OCI-LY1 (cell line): ENCODE results near the gene TUSC7.

Experiments
- H2AFZ ChIP-seq: fragments of 200-600 bp; sonication (generic), shearing (Covaris generic); 2 replicates; pipeline ENCODE4 v1.6.0; 2014; ENCODE audit warnings: antibody characterized with exemption, mild to moderate bottlenecking, low read length
- H3F3A ChIP-seq: fragments of 200-600 bp; sonication (generic), shearing (Covaris generic); 2 replicates; pipeline ENCODE4 v1.6.0; 2014; ENCODE audit warnings: mild to moderate bottlenecking, antibody characterized with exemption, low read length, moderate library complexity; ENCODE audit not compliant: insufficient read depth
- H3K27ac ChIP-seq: fragments of 200-600 bp; sonication (generic); 2 replicates; pipeline ENCODE4 v1.5.1; 2014; ENCODE audit warnings: low read length, mixed run types, mild to moderate bottlenecking, low read depth; ENCODE audit not compliant: poor library complexity, severe bottlenecking
- H3K27me3 ChIP-seq: fragments of 200-600 bp; sonication (generic); 2 replicates; pipeline ENCODE4 v1.6.0; 2014; ENCODE audit warnings: antibody characterized with exemption, mild to moderate bottlenecking, low read length, moderate library complexity; ENCODE audit not compliant: insufficient read depth
- H3K36me3 ChIP-seq: fragments of 200-600 bp; sonication (generic); 2 replicates; pipeline ENCODE4 v1.6.1; 2014; ENCODE audit warnings: mild to moderate bottlenecking, antibody characterized with exemption, low read length, moderate library complexity, mixed read lengths; ENCODE audit not compliant: insufficient read depth
- H3K4me1 ChIP-seq: fragments of 200-600 bp; sonication (generic); 2 replicates; pipeline ENCODE4 v1.5.1; 2014; ENCODE audit warnings: mild to moderate bottlenecking, low read length, moderate library complexity; ENCODE audit not compliant: insufficient read depth, severe bottlenecking
- H3K4me2 ChIP-seq: fragments of 200-600 bp; sonication (generic), shearing (Covaris generic); 2 replicates; pipeline ENCODE4 v1.6.1; 2014; ENCODE audit warnings: low read length
- H3K4me3 ChIP-seq: fragments of 200-600 bp; sonication (generic); 2 replicates; pipeline ENCODE4 v1.5.1; 2014; ENCODE audit warnings: low read length, low read depth, mild to moderate bottlenecking, mixed read lengths; ENCODE audit not compliant: poor library complexity, severe bottlenecking
- H3K79me2 ChIP-seq: fragments of 200-600 bp; shearing (Covaris generic); 2 replicates; pipeline ENCODE4 v1.6.1; 2016; ENCODE audit warnings: mixed run types, low read length, mixed read lengths; ENCODE audit not compliant: insufficient read depth
- H3K9ac ChIP-seq: fragments of 200-600 bp; sonication (generic), shearing (Covaris generic); 2 replicates; pipeline ENCODE4 v1.6.1; 2014; ENCODE audit warnings: mild to moderate bottlenecking, low read length, mixed read lengths
- H3K9me2 ChIP-seq: fragments of 200-600 bp; sonication (generic), shearing (Covaris generic); 2 replicates; pipeline ENCODE4 v1.6.1; 2014; ENCODE audit warnings: low read depth, mild to moderate bottlenecking, low read length, mixed read lengths
- H3K9me3 ChIP-seq: fragments of 200-600 bp; shearing (Covaris generic); 2 replicates; pipeline ENCODE4 v1.6.1; 2014; ENCODE audit warnings: low read length, mixed read lengths
- H4K20me1 ChIP-seq: fragments of 200-600 bp; sonication (generic), shearing (Covaris generic); 2 replicates; pipeline ENCODE4 v1.6.0; 2016; ENCODE audit warnings: mild to moderate bottlenecking, low read length; ENCODE audit not compliant: insufficient read depth
- CTCF ChIP-seq: fragments of 200-600 bp; sonication (generic), shearing (Covaris generic); IDR thresholded peaks from 2 replicates; pipeline ENCODE4 v1.5.1; 2017; ENCODE audit warnings: mild to moderate bottlenecking, antibody characterized with exemption, low read length, moderate library complexity, mixed read lengths
- EZH2 ChIP-seq: fragments of 200-600 bp; sonication (generic), shearing (Covaris generic); IDR thresholded peaks from 2 replicates; pipeline ENCODE4 v1.8.0; 2017; ENCODE audit warnings: borderline replicate concordance, mixed run types, mild to moderate bottlenecking, antibody characterized with exemption, low read length, moderate library complexity, mixed read lengths

Gene TUSC7

DNA sequence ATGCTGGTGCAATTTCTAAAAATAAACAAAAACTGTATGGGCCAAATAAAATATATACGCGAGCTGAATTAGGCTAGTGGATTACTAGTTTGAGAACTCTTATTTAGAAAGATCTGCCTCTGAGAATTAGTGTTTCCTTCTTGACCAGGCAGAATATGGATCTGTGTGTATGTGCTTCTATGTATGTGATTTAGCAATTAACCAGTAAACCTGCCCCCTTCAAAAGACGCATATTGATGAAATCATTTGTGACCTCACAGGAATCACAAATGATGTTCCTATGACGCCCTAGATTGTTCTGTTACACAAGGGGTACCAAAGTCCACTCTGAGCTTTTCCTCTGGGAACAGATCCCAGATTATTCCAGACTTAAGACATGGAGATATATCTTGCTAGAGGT, at the start of gene TUSC7:
Gene TUSC7 (plus strand): TSS at position 301 of the 400 bp plus-strand sequence.
- Histone ChIP-seq H3K9ac (no peak within 1 kb of the TSS), H3K9me3 (no peaks in the 10 kb centered on the region), H3K4me3 (no peak within 1 kb of the TSS), H3K27ac (no peak within 1 kb of the TSS), H3K36me3 (no peaks in the 10 kb centered on the region), H2AFZ (no peak within 1 kb of the TSS), H4K20me1 (no peaks in the 10 kb centered on the region), H3F3A (no peaks in the 10 kb centered on the region), H3K4me2 (no peak within 1 kb of the TSS), H3K27me3 (no peaks in the 10 kb centered on the region), H3K79me2 (no peaks in the 10 kb centered on the region), H3K9me2 (no peaks in the 10 kb centered on the region), H3K4me1 (no peaks in the 10 kb centered on the region)
- no peak for TF ChIP-seq EZH2
- no peak for TF ChIP-seq CTCF

DNA sequence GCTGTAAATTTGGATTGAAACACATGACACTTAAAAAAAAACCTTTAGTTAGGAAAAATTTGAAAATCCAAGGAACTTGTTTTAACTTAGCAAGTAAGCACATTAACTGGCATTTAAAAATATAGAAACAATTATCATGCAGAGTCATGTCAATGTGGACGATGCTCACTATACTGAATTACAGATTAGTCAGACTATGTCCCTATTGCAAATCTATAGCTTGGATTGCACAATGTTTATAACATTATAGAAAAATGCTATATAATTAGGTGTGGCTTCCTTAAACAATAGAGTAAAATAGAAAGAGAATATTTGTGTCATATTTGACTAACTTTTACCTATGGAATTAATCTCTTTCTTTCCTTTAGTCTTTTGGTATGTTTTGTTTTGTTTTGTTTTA, 48.4 kb upstream of the TUSC7 start:
- no peaks in the 10 kb centered on the region for H3K36me3 ChIP-seq
- no peak overlapping the region for H3K9ac ChIP-seq
- H3F3A ChIP-seq: no peaks in the 10 kb centered on the region
- no peak overlapping the region for H3K4me2 ChIP-seq
- no peaks in the 10 kb centered on the region for H3K9me2 ChIP-seq
- no peaks in the 10 kb centered on the region for H3K4me1 ChIP-seq
- H4K20me1 ChIP-seq: no peaks in the 10 kb centered on the region
- H2AFZ ChIP-seq: no peak overlapping the region
- no peaks in the 10 kb centered on the region for H3K79me2 ChIP-seq
- TF ChIP-seq CTCF (no peak), EZH2 (no peak)
- no peak overlapping the region for H3K4me3 ChIP-seq
- no peaks in the 10 kb centered on the region for H3K9me3 ChIP-seq
- H3K27ac ChIP-seq: no peak overlapping the region
- H3K27me3 ChIP-seq: no peaks in the 10 kb centered on the region

DNA sequence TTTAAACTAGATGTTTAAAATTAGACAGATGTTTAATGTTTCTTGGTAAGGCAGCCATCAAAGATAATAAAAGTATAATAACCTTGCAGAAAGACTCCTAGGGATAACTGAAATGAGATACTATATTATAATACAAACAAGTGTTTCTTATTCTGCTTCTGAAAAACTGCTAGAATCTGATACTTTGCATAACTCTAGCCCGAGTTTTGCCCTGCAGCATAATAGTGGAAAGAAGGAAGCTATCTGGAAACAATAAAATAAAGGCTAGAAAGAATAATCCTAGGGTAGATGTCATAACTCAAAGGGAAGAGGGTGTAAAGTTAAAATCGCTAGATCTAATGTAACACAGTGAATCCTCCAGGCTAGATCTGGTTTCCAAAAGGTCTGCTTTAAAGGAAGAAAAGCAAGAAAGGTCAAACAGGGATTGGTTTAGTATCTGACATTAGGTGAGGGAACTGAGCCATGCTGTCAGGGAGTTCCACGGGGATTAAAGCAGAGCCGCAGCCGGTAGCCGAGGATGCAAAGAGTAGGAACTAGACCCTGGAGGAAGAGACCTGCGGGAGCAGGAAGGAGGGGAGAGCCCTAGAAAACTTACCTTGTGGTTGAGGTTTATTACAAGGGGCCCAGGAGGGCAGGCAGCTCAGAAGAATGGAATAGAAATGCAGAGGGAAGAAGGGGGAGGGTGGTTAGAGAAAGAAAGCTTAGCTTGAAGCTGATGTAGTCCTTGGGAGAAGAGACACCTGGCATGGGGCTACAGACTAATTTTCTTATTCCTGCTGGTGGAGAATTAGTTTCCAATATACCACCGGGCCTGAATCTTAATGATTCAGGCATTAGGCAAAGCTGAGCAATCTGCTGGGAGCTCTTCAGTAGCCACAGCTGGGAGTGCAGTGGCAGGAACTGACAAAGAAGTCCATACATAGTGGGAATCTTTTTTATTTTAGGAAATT, 46.1 kb upstream of the TUSC7 start:
- TF ChIP-seq EZH2: no peak
- no peak for TF ChIP-seq CTCF
- H3K4me1 ChIP-seq: no peaks in the 10 kb centered on the region
- H3K79me2 ChIP-seq: no peaks in the 10 kb centered on the region
- no peaks in the 10 kb centered on the region for H3K27me3 ChIP-seq
- H3K9me3 ChIP-seq: no peaks in the 10 kb centered on the region
- no peak overlapping the region for H2AFZ ChIP-seq
- no peaks in the 10 kb centered on the region for H3F3A ChIP-seq
- no peaks in the 10 kb centered on the region for H4K20me1 ChIP-seq
- no peaks in the 10 kb centered on the region for H3K9me2 ChIP-seq
- no peaks in the 10 kb centered on the region for H3K36me3 ChIP-seq
- no peak overlapping the region for H3K4me3 ChIP-seq
- no peak overlapping the region for H3K4me2 ChIP-seq
- H3K9ac ChIP-seq: no peak overlapping the region
- H3K27ac ChIP-seq: no peak overlapping the region
